GM12878 (cell line): Measurements from ENCODE around the gene ATXN1. TPM values are rescaled to one million over a fixed set of nuclear protein-coding genes. Genes with fewer than 3 reads are reported as not detected.

Experiments
- ATAC-seq: fragments of 200-7000 bp; cut with Tn5 transposase; 3 replicates; pipeline ENCODE4 v1.9.1; 2020; ENCODE audit warnings: mild to moderate bottlenecking, moderate library complexity
- BruUV-seq: library from RNA; stranded (reverse); fragments of 400-500 nt; replicated peaks from 2 replicates; lab custom pipeline; 2021; lab: Mats Ljungman, UMichigan
- CTCF ChIA-PET: fragments of 300-600 bp; sonication (Branson Sonifier 250); formaldehyde crosslinking; extraction: SDS; loops from one replicate; lab custom pipeline; 2021; ENCODE audit warnings: inconsistent platforms; lab: Yijun Ruan, JAX
- POLR2A ChIA-PET: fragments of 350-600 bp; formaldehyde crosslinking; extraction: SDS; loops from one replicate; lab custom pipeline; 2021; ENCODE audit warnings: inconsistent platforms; lab: Charles Lee
- RAD21 ChIA-PET: fragments of 300-600 bp; sonication (Branson Sonifier 250); formaldehyde crosslinking; loops from one replicate; lab custom pipeline; 2023; ENCODE audit warnings: antibody characterized with exemption; ENCODE audit not compliant: unreplicated experiment; lab: Charles Lee
- SMC1A ChIA-PET: fragments of 300-600 bp; sonication (Branson Sonifier 250); formaldehyde crosslinking; loops from one replicate; lab custom pipeline; 2023; ENCODE audit not compliant: unreplicated experiment, uncharacterized antibody; lab: Charles Lee
- DNase-seq: peaks from one replicate; pipeline ENCODE4 v3.0.0-alpha.2; 2011; ENCODE audit warnings: low read depth, low spot score
- FAIRE-seq: peaks from 3 replicates; lab custom pipeline; 2011; peaks lifted over from hg19 to GRCh38; lab: Jason Lieb, UNC
- H2AFZ ChIP-seq: 2 replicates; pipeline ENCODE4 v1.6.0; 2011; ENCODE audit warnings: low read depth, low read length, control low read depth; ENCODE audit not compliant: control insufficient read depth
- H3K27ac ChIP-seq: 2 replicates; pipeline ENCODE4 v1.5.1; 2011; ENCODE audit warnings: control low read depth; ENCODE audit not compliant: control insufficient read depth, insufficient read depth
- H3K27me3 ChIP-seq, 2 experiments: replicated peaks in 1 of 2; 2 replicates each; pipeline versions ENCODE4 v1.6.0 to v1.6.1; 2011; ENCODE audit warnings: low read length in 1 of 2; ENCODE audit not compliant: control insufficient read depth in 2 of 2, insufficient read depth in 2 of 2
- H3K36me3 ChIP-seq, 2 experiments: 2 replicates each; pipeline ENCODE4 v1.5.1; 2011; ENCODE audit warnings: low read length in 1 of 2; ENCODE audit not compliant: control insufficient read depth in 2 of 2, insufficient read depth in 2 of 2
- H3K4me1 ChIP-seq: 2 replicates; pipeline ENCODE4 v1.6.1; 2011; ENCODE audit warnings: mild to moderate bottlenecking, low read length, moderate library complexity, mixed read lengths; ENCODE audit not compliant: control insufficient read depth, insufficient read depth
- H3K4me2 ChIP-seq: 2 replicates; pipeline ENCODE4 v1.6.0; 2011; ENCODE audit warnings: control low read depth; ENCODE audit not compliant: control insufficient read depth, insufficient read depth
- H3K4me3 ChIP-seq: fragments of 200-600 bp; sonication (generic); 2 replicates; pipeline ENCODE4 v1.5.1; 2016
- H3K79me2 ChIP-seq: 2 replicates; pipeline ENCODE4 v1.6.0; 2011; ENCODE audit warnings: low read length; ENCODE audit not compliant: control insufficient read depth, insufficient read depth
- H3K9ac ChIP-seq: 2 replicates; pipeline ENCODE4 v1.8.0; 2011; ENCODE audit warnings: low read length, control low read depth, mixed read lengths; ENCODE audit not compliant: control insufficient read depth, insufficient read depth
- H3K9me3 ChIP-seq: replicated peaks from 3 replicates; pipeline ENCODE4 v1.5.1; 2011; ENCODE audit warnings: mild to moderate bottlenecking, low read length; ENCODE audit not compliant: control insufficient read depth, insufficient read depth
- H4K20me1 ChIP-seq: 2 replicates; pipeline ENCODE4 v1.6.0; 2011; ENCODE audit not compliant: control insufficient read depth, insufficient read depth
- BCL11A ChIP-seq: IDR thresholded peaks from 2 replicates; pipeline ENCODE4 v1.6.1; 2011; ENCODE audit warnings: low read depth, low read length
- BRCA1 ChIP-seq: IDR thresholded peaks from 2 replicates; pipeline ENCODE4 v1.6.1; 2011; ENCODE audit warnings: low read depth, low read length, improper control_type of control experiment
- E2F8 ChIP-seq: fragments of 450-650 bp; IDR thresholded peaks from 2 replicates; pipeline ENCODE4 v1.6.1; 2018; ENCODE audit warnings: mild to moderate bottlenecking, low read depth, moderate library complexity; ENCODE audit not compliant: partially characterized antibody
- HDGF ChIP-seq: fragments of 450-650 bp; IDR thresholded peaks from 2 replicates; pipeline ENCODE4 v1.6.1; 2016; ENCODE audit warnings: antibody characterized with exemption
- MEF2A ChIP-seq: IDR thresholded peaks from 2 replicates; pipeline ENCODE4 v1.6.1; 2011; ENCODE audit warnings: low read depth, mild to moderate bottlenecking, low read length, moderate library complexity; ENCODE audit not compliant: insufficient read depth
- NR2F1 ChIP-seq: fragments of 450-650 bp; conservative IDR thresholded peaks from 2 replicates; pipeline ENCODE4 v1.6.1; 2017; ENCODE audit warnings: mild to moderate bottlenecking
- POU2F2 ChIP-seq: IDR thresholded peaks from 3 replicates; pipeline ENCODE4 v1.6.1; 2011; ENCODE audit warnings: low read depth, mild to moderate bottlenecking, low read length, borderline replicate concordance
- SMAD1 ChIP-seq: fragments of 450-650 bp; IDR thresholded peaks from 2 replicates; pipeline ENCODE4 v1.6.1; 2018; ENCODE audit warnings: mild to moderate bottlenecking, low read depth; ENCODE audit not compliant: partially characterized antibody
- ZNF274 ChIP-seq: IDR thresholded peaks from one replicate; pipeline ENCODE4 v1.8.0; 2011; ENCODE audit not compliant: insufficient read length, insufficient read depth
- ZNF622 ChIP-seq: fragments of 450-650 bp; IDR thresholded peaks from 2 replicates; pipeline ENCODE4 v1.6.1; 2017; ENCODE audit warnings: mild to moderate bottlenecking, inconsistent platforms
- WGBS: methylation state at CpG from one replicate; pipeline ENCODE4 v1.1.6; 2016; ENCODE audit warnings: low lambda C conversion rate; ENCODE audit not compliant: insufficient replicate concordance, insufficient coverage; ENCODE audit errors: missing lambda C conversion rate; 5-methylcytosine and 5-hydroxymethylcytosine counted together
- in situ Hi-C: fragments of 300-500 bp; cut with MboI; formaldehyde crosslinking; loops from 9 replicates; pipeline ENCODE4 v1.14.3; 2018; ENCODE audit warnings: mixed read lengths
- intact Hi-C: fragments of 100-400 bp; cut with micrococcal nuclease; formaldehyde crosslinking; loops from one replicate; pipeline ENCODE4 v1.14.2; 2022; ENCODE audit not compliant: unreplicated experiment
- polyA plus RNA-seq, 11 experiments: library from polyadenylated mRNA; depleted of rRNA in 4 of 11; unstranded in 6 of 11; stranded (reverse) in 5 of 11; fragments of >200 nt; fragmentation: Nextera tagmentation in 4 of 11; fragmentation: Illumina TruSeq in 1 of 11; extraction: Ambion mirVana in 4 of 11; extraction: Trizol in 1 of 11; gene quantifications; 1 replicate in 1 of 11; 2 replicates in 10 of 11; pipeline versions ENCODE4 v1.2.1 to v1.2.3, GENCODE V29; 2011 to 2016; ENCODE audit warnings: inconsistent platforms in 2 of 11, missing spikeins in 2 of 11, low read depth in 1 of 11
- total RNA-seq, 4 experiments: library from RNA; depleted of rRNA in 3 of 4; stranded (reverse); fragments of >200 nt in 3 of 4; fragmentation: Illumina TruSeq in 1 of 4; extraction: Trizol in 1 of 4; gene quantifications; 2 replicates each; pipeline versions ENCODE4 v1.2.1 to v1.2.3, GENCODE V29; 2013 to 2021
- TF ChIP-seq, protein P1 (sequence below): fragments of 450-650 bp; IDR thresholded peaks from 2 replicates; pipeline ENCODE4 v1.6.1; 2017; ENCODE audit warnings: mild to moderate bottlenecking, moderate library complexity
- TF ChIP-seq, protein P2 (sequence below): fragments of 150-350 bp; IDR thresholded peaks from 2 replicates; pipeline ENCODE4 v1.6.1; 2016; ENCODE audit warnings: low read depth, low read length
- TF ChIP-seq, protein P3 (sequence below): IDR thresholded peaks from 2 replicates; pipeline ENCODE4 v1.6.1; 2012; ENCODE audit warnings: low read depth, low read length, improper control_type of control experiment

The ATXN1 gene
- total and polyA plus RNA-seq, 10 of the 15 experiments (the other 5 are each of a cell fraction or from before 2014, with no cell fraction given) = 12.2 to 51.2 (median 20.5) TPM

DNA sequence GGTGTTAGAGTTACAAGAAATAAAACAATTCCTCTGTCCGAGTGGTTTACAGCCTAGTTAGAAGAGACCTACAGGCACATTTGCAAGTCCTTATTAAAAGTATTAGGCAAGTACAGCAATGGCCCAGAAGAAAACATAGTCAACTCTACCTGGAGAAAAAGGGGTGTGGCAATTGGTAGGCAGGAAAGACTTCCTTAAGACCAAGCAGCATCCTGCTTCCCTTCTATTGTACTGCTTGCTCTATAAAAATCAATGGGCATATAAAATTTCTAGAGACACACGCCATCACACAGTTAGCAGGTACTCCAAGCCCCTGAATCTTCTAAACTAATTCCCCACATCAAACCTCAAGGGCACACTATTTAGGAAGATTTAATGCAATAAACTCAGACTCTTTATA lies 185.6 kb downstream of the ATXN1 start:
- intact Hi-C loops = no loop called here
- Histone ChIP-seq H3K9me3 (no peaks in the 10 kb centered on the region), H3K4me2 (no peak overlapping the region), H4K20me1 (no peaks in the 10 kb centered on the region), H2AFZ (no peak overlapping the region), H3K36me3 (no peaks in the 10 kb centered on the region; a peak in 1 of 4 replicates), H3K27ac (no peak overlapping the region), H3K79me2 (no peaks in the 10 kb centered on the region), H3K4me3 (no peak overlapping the region), H3K27me3 (no peaks in the 10 kb centered on the region), H3K9ac (no peak overlapping the region), H3K4me1 (peaks cover 4% of the 10 kb centered on the region)
- FAIRE-seq (no peak), DNase-seq (no peak), ATAC-seq (no peak)
- ChIA-PET CTCF (interaction anchor here (1.6 kb wide), 1 partner anchor 63 kb away, joined by 3 read pairs; no protein-coding TSS in a partner anchor), SMC1A (interaction anchor here (0.6 to 4.9 kb wide), 7 partner anchors 16 to 192 kb away, joined by 3 to 35 read pairs (median 4); no protein-coding TSS in a partner anchor), RAD21 (interaction anchor here (1.2 to 2.4 kb wide), 3 partner anchors 14 to 188 kb away, joined by 4 to 11 read pairs (median 6); no protein-coding TSS in a partner anchor), POLR2A (interaction anchor here (0.5 to 0.6 kb wide), 2 partner anchors 16 to 60 kb away, joined by 3 read pairs; no protein-coding TSS in a partner anchor)
- WGBS = 87% methylated on average over 2 of the region's 2 CpGs
- no TSS peak for BruUV-seq
- in situ Hi-C loops = no loop called here
- TF ChIP-seq ZNF622 (no peak), BCL11A (no peak), NR2F1 (no peak), ZNF274 (no peak), HDGF (no peak), MEF2A (no peak), BRCA1 (no peak), SMAD1 (no peak), POU2F2 (no peak), E2F8 (no peak)
- TF ChIP-seq, protein P1, sequence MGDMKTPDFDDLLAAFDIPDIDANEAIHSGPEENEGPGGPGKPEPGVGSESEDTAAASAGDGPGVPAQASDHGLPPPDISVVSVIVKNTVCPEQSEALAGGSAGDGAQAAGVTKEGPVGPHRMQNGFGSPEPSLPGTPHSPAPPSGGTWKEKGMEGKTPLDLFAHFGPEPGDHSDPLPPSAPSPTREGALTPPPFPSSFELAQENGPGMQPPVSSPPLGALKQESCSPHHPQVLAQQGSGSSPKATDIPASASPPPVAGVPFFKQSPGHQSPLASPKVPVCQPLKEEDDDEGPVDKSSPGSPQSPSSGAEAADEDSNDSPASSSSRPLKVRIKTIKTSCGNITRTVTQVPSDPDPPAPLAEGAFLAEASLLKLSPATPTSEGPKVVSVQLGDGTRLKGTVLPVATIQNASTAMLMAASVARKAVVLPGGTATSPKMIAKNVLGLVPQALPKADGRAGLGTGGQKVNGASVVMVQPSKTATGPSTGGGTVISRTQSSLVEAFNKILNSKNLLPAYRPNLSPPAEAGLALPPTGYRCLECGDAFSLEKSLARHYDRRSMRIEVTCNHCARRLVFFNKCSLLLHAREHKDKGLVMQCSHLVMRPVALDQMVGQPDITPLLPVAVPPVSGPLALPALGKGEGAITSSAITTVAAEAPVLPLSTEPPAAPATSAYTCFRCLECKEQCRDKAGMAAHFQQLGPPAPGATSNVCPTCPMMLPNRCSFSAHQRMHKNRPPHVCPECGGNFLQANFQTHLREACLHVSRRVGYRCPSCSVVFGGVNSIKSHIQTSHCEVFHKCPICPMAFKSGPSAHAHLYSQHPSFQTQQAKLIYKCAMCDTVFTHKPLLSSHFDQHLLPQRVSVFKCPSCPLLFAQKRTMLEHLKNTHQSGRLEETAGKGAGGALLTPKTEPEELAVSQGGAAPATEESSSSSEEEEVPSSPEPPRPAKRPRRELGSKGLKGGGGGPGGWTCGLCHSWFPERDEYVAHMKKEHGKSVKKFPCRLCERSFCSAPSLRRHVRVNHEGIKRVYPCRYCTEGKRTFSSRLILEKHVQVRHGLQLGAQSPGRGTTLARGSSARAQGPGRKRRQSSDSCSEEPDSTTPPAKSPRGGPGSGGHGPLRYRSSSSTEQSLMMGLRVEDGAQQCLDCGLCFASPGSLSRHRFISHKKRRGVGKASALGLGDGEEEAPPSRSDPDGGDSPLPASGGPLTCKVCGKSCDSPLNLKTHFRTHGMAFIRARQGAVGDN = no peak
- TF ChIP-seq, protein P2, sequence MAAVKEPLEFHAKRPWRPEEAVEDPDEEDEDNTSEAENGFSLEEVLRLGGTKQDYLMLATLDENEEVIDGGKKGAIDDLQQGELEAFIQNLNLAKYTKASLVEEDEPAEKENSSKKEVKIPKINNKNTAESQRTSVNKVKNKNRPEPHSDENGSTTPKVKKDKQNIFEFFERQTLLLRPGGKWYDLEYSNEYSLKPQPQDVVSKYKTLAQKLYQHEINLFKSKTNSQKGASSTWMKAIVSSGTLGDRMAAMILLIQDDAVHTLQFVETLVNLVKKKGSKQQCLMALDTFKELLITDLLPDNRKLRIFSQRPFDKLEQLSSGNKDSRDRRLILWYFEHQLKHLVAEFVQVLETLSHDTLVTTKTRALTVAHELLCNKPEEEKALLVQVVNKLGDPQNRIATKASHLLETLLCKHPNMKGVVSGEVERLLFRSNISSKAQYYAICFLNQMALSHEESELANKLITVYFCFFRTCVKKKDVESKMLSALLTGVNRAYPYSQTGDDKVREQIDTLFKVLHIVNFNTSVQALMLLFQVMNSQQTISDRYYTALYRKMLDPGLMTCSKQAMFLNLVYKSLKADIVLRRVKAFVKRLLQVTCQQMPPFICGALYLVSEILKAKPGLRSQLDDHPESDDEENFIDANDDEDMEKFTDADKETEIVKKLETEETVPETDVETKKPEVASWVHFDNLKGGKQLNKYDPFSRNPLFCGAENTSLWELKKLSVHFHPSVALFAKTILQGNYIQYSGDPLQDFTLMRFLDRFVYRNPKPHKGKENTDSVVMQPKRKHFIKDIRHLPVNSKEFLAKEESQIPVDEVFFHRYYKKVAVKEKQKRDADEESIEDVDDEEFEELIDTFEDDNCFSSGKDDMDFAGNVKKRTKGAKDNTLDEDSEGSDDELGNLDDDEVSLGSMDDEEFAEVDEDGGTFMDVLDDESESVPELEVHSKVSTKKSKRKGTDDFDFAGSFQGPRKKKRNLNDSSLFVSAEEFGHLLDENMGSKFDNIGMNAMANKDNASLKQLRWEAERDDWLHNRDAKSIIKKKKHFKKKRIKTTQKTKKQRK = no peak
- TF ChIP-seq, protein P3, sequence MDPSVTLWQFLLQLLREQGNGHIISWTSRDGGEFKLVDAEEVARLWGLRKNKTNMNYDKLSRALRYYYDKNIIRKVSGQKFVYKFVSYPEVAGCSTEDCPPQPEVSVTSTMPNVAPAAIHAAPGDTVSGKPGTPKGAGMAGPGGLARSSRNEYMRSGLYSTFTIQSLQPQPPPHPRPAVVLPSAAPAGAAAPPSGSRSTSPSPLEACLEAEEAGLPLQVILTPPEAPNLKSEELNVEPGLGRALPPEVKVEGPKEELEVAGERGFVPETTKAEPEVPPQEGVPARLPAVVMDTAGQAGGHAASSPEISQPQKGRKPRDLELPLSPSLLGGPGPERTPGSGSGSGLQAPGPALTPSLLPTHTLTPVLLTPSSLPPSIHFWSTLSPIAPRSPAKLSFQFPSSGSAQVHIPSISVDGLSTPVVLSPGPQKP = no peak
